GM12873 (cell line): ENCODE data around the gene TMEM242.

Source experiments
- CTCF ChIP-seq: IDR thresholded peaks from 2 replicates; pipeline ENCODE4 v1.5.1; 2012; ENCODE audit warnings: low read depth, mild to moderate bottlenecking, moderate library complexity, low read length, control low read depth; ENCODE audit not compliant: insufficient read depth; ENCODE audit errors: missing control alignments

TMEM242 gene

GRCh38 chr6:157269261-157269794 is 54.0 kb downstream of the TMEM242 start:
- TF ChIP-seq CTCF, result no peak

GRCh38 chr6:157268835-157269234 is 54.5 kb downstream of the TMEM242 start:
- no peak for TF ChIP-seq CTCF

- TF ChIP-seq CTCF, result no peak
Observed at GRCh38 chr6:157268396-157268795, 54.9 kb downstream of the TMEM242 start.

GRCh38 chr6:157267654-157268053 is 55.7 kb downstream of the TMEM242 start:
- TF ChIP-seq CTCF, result no peak

DNA sequence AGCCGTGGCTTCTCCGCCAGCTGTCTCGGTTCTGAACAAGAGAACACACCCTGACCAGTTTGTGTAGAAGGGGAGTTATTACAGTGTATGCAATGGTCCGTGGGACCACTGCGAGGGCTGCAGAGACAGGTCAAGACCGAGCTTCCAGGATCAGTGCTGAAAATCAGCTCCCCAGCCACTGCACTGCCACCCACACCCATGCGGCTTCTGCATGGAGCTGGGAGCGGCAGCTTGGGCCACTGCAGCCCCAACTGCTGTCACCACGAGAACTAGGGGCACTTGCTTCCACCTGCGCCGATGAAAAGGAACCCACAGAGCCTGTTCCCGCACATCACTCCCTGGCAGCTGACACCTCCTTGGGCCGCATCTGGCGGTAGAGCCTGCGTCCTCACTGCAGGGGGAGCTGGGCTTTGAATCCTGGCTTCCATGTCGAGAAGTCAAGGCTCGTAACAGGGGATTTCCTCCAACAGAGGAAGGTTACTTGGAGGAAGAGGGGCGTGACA is 56.2 kb downstream of the TMEM242 start:
- TF ChIP-seq CTCF, result no peak

- TF ChIP-seq CTCF, result no peak
Observed at GRCh38 chr6:157266274-157267101, 56.8 kb downstream of the TMEM242 start.

DNA sequence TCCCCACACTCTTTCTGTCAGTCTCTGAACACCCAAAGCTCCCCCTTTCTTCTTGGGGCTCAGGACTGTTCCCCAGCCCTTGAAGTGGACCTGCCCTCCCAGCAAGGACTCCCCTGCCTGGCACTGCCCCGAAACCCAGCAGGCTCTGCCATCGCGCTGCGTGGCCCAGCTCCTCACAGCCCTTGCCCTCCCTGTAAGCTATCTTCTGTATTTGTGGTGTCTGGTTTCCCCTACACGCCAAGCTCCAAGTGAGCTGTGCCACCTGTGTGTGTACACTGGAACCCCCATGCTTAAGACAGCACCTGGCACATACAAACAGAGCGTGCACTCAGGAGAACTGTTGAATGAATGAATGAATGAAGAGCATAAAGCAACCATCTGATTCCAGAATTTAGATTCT is 57.7 kb downstream of the TMEM242 start:
- TF ChIP-seq CTCF, result no peak
